Loucy (cell line): ENCODE measurements around the gene TEX36.

ENCODE experiments used
- EZH2phosphoT487 ChIP-seq: fragments of 200-600 bp; IDR thresholded peaks from 2 replicates; pipeline ENCODE4 v1.6.1; 2018; ENCODE audit warnings: antibody characterized with exemption, mild to moderate bottlenecking, moderate library complexity, borderline replicate concordance
- TF ChIP-seq, protein P1 (sequence below): fragments of 200-600 bp; sonication (generic); conservative IDR thresholded peaks from 2 replicates; pipeline ENCODE4 v1.5.1; 2014; ENCODE audit warnings: mild to moderate bottlenecking, antibody characterized with exemption, low read length

DNA sequence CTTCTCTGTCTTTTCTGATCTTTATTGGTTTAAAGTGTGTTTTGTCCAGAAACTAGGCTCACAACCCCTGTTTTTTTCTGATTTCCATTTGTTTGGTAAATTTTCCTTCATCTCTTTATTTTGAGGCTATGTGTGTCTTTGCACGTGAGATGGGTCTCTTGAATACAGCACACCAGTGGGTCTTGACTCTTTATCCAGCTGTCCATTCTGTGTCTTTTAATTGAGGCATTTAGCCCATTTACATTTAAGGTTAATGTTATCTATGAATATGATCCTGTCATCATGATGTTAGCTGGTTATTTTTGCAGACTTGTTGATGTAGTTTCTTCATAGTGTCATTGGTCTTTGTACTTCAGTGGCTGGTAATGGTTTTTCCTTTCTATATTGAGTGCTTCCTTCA lies 10.1 kb downstream of the TEX36 start:
- TF ChIP-seq, protein P1, sequence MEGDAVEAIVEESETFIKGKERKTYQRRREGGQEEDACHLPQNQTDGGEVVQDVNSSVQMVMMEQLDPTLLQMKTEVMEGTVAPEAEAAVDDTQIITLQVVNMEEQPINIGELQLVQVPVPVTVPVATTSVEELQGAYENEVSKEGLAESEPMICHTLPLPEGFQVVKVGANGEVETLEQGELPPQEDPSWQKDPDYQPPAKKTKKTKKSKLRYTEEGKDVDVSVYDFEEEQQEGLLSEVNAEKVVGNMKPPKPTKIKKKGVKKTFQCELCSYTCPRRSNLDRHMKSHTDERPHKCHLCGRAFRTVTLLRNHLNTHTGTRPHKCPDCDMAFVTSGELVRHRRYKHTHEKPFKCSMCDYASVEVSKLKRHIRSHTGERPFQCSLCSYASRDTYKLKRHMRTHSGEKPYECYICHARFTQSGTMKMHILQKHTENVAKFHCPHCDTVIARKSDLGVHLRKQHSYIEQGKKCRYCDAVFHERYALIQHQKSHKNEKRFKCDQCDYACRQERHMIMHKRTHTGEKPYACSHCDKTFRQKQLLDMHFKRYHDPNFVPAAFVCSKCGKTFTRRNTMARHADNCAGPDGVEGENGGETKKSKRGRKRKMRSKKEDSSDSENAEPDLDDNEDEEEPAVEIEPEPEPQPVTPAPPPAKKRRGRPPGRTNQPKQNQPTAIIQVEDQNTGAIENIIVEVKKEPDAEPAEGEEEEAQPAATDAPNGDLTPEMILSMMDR = no peak
- no peak for TF ChIP-seq EZH2phosphoT487
